Right lobe of liver (tissue), 6 donors: ENCODE results near the gene GBP5. TPM values are rescaled to one million over a fixed set of nuclear protein-coding genes. Genes with fewer than 3 reads are reported as not detected.
"Not testable (repeated sequence)": the region's sequence is repeated elsewhere in the genome, so short reads cannot be mapped to it uniquely, and the experiment has no call there.

ENCODE experiments used
- ATAC-seq, 4 donors: fragments of 200-7000 bp; cut with Tn5 transposase; one replicate each; pipeline ENCODE4 v1.9.1; 2020; ENCODE audit warnings: mild to moderate bottlenecking in 4 of 4, moderate library complexity in 4 of 4
- DNase-seq, 3 donors: peaks; one replicate each; pipeline ENCODE4 v3.0.0-alpha.2; 2020
- H3K27ac ChIP-seq, 3 donors: fragments of 200-600 bp; one replicate each; pipeline ENCODE4 v1.8.0; 2022
- H3K27me3 ChIP-seq, 2 donors: fragments of 200-600 bp; one replicate each; pipeline ENCODE4 v1.8.0; 2022
- H3K36me3 ChIP-seq, 4 donors: fragments of 200-600 bp; sonication (generic) in 1 of 4; one replicate each; pipeline versions ENCODE4 v1.5.1 to v1.8.0; 2017 to 2022; ENCODE audit warnings: control low read depth in 1 of 4
- H3K4me1 ChIP-seq, 4 donors: fragments of 200-600 bp; sonication (generic) in 1 of 4; one replicate each; pipeline versions ENCODE4 v1.5.1 to v1.8.0; 2017 to 2022; ENCODE audit warnings: control low read depth in 1 of 4
- H3K4me3 ChIP-seq, 3 donors: fragments of 200-600 bp; one replicate each; pipeline ENCODE4 v1.8.0; 2022
- H3K9me3 ChIP-seq, 4 donors: fragments of 200-600 bp; sonication (generic) in 1 of 4; one replicate each; pipeline versions ENCODE4 v1.5.1 to v1.8.0; 2017 to 2022; ENCODE audit warnings: control low read depth in 1 of 4
- POLR2A ChIP-seq: fragments of 450-650 bp; IDR thresholded peaks from one replicate; pipeline ENCODE4 v1.6.1; 2017; ENCODE audit warnings: antibody characterized with exemption, mild to moderate bottlenecking
- WGBS: methylation state at CpG from one replicate; pipeline ENCODE4 v1.1.6; 2018; ENCODE audit warnings: low coverage, low lambda C conversion rate; ENCODE audit not compliant: insufficient coverage; ENCODE audit errors: missing lambda C conversion rate; 5-methylcytosine and 5-hydroxymethylcytosine counted together
- intact Hi-C, 2 donors: fragments of 100-400 bp; cut with DNase I; formaldehyde crosslinking; loops; one replicate each; pipeline versions ENCODE4 v1.11.2 to v1.14.1; 2022
- total RNA-seq, 6 experiments: library from RNA; depleted of rRNA in 2 of 6; stranded (reverse); fragments of >200 nt in 2 of 6; fragmentation: NEBNext Ultra II Directional in 3 of 6; extraction: Animal tissue kit (Norgen Biotek cat#: 25700) in 3 of 6; gene quantifications; one replicate each; pipeline versions ENCODE4 v1.1.0 to v1.2.4, GENCODE V29; 2016 to 2023
- TF ChIP-seq, protein P1 (sequence below), 4 donors: fragments of 200-600 bp in 3 of 4; fragments of 450-650 bp in 1 of 4; IDR thresholded peaks; one replicate each; pipeline versions ENCODE4 v1.5.1 to v1.8.0; 2016 to 2022; ENCODE audit warnings: antibody characterized with exemption in 4 of 4, mild to moderate bottlenecking in 2 of 4
- donor health status: DM: no; HTN: yes; CAD: no.
- donor health status: DM: no; HTN: no; CAD: no.
- donor health status: DM: no; HTN: no; CAD: no.
- donor health status: DM: no; HTN: yes; CAD: no.
- donor health status: DM: no; HTN: yes; CAD: no.

The GBP5 gene
- total RNA-seq, 6 experiments from 2014 or later = 0.44 to 5.0 (median 1.5) TPM

DNA sequence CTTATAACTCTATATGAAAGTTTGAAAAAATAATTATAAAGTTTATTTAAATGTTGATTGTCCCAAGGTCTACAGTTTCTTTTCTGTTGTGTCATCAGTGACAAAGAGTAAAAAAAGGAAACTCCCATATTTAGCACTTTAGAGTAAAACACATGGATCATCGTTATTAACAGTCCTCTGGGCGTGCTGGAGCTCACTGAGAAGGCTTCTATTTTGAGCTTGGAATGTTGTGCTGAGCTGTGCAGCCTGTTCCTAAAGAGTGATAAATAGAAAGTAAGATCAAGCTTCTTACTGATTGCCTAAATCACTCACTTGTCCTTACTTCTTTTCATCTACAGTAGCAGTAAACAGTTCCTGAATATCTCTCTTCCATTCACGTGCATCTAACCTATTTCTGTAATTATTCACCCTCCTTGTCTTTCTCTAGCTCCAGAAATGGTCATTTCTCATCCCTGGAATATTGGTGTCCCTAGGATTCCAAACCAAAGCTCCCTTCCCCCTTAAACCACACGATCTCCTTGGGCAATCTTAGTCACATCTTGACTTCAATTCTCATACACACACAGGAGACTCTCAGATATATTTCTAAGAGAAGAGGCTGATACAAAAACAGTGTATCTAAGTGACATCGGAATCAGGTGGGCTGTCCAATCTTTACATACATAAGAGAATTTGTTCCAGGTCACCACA lies 11.9 kb downstream of the GBP5 start:
- intact Hi-C loops = no loop called here
- DNase-seq = no peak
- TF ChIP-seq, protein P1, sequence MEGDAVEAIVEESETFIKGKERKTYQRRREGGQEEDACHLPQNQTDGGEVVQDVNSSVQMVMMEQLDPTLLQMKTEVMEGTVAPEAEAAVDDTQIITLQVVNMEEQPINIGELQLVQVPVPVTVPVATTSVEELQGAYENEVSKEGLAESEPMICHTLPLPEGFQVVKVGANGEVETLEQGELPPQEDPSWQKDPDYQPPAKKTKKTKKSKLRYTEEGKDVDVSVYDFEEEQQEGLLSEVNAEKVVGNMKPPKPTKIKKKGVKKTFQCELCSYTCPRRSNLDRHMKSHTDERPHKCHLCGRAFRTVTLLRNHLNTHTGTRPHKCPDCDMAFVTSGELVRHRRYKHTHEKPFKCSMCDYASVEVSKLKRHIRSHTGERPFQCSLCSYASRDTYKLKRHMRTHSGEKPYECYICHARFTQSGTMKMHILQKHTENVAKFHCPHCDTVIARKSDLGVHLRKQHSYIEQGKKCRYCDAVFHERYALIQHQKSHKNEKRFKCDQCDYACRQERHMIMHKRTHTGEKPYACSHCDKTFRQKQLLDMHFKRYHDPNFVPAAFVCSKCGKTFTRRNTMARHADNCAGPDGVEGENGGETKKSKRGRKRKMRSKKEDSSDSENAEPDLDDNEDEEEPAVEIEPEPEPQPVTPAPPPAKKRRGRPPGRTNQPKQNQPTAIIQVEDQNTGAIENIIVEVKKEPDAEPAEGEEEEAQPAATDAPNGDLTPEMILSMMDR (IDR thresholded peaks at IDR 0.05) = no peak
- no peak for TF ChIP-seq POLR2A
- ATAC-seq = peak; percentile 36 to 66 (median 52)
- H3K9me3 ChIP-seq = no peaks in the 10 kb centered on the region
- no peaks in the 10 kb centered on the region for H3K4me1 ChIP-seq
- no peak overlapping the region for H3K4me3 ChIP-seq
- 48% methylated on average over 5 of the region's 5 CpGs for WGBS
- H3K27ac ChIP-seq = peak overlapping the region in 2 of 3 donors; percentile 5 to 26
- no peaks in the 10 kb centered on the region for H3K36me3 ChIP-seq
- no peaks in the 10 kb centered on the region for H3K27me3 ChIP-seq

DNA sequence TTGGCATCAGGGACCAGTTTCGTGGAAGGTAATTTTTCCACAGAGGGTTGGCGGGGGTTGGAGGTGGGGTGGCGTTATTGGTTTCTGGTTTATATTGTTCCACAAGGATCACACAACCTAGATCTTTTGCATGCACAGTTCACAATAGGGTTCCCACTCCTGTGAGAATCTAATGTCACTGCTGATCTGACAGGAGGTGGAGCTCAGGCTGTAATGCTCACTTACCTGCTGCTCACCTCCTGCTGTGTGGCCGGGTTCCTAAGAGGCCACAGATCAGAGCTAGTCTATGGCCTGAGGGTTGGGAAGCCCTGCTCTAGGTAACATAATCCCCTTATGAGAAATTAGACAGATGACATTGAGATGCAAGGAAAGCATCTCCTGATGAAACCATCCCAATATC lies 12.6 kb downstream of the GBP5 start:
- no peak overlapping the region for H3K4me3 ChIP-seq
- DNase-seq (no peak), ATAC-seq (no peak)
- no peaks in the 10 kb centered on the region for H3K4me1 ChIP-seq
- WGBS = 57% methylated on average over 1 of the region's 4 CpGs
- intact Hi-C loops = no loop called here
- TF ChIP-seq, protein P1 (IDR thresholded peaks at IDR 0.05) = no peak
- TF ChIP-seq POLR2A = no peak
- peak overlapping the region in 1 of 3 donors; percentile 20 for H3K27ac ChIP-seq
- H3K9me3 ChIP-seq = no peaks in the 10 kb centered on the region
- no peaks in the 10 kb centered on the region for H3K36me3 ChIP-seq
- no peaks in the 10 kb centered on the region for H3K27me3 ChIP-seq

DNA sequence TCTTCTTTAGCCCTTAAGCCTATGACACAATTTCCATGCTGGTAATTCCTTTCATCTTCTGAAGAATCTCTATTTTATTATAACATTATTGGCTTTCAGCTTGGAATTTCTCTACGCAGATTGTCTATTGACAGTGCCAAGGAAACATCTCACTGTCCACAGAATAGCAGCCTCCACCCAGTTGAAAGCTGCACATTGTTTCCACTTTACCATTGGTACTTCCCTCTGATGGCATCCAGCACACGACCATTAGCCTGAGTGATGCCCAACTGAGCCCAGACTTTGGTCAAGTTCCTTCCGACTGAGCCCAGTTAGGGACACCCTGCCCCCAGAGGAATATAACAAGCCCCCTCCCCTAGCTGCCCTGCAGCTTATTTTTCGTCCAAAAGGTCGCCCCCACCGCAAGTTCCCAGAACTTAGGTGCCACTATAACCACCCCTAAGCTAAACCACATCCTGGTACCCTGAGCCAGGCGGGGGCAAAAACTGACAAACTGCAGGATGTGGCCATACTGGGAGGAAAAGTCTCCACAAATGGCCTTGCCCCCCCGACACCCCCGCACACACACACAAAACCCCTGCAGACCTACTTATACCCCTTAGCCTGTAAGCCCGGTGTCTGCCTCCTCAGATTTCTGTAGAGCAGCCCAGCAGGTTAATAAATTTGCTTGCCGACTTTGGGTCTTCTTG lies 13.2 kb downstream of the GBP5 start:
- DNase-seq = no peak
- TF ChIP-seq, protein P1 (IDR thresholded peaks at IDR 0.05) = no peak
- TF ChIP-seq POLR2A = no peak
- Histone ChIP-seq H3K9me3 (no peaks in the 10 kb centered on the region), H3K27ac (no peak overlapping the region), H3K27me3 (no peaks in the 10 kb centered on the region), H3K4me3 (no peak overlapping the region), H3K4me1 (no peaks in the 10 kb centered on the region), H3K36me3 (no peaks in the 10 kb centered on the region)
- intact Hi-C loops = no loop called here
- peak in 1 of 4 donors; percentile 45 for ATAC-seq
- 71% methylated on average over 10 of the region's 11 CpGs for WGBS

GRCh38 chr1:89257041-89257440 lies 15.6 kb downstream of the GBP5 start:
- TF ChIP-seq POLR2A = no peak
- H3K9me3 ChIP-seq = no peaks in the 10 kb centered on the region
- 83% methylated on average over 2 of the region's 2 CpGs for WGBS
- no peak for DNase-seq
- H3K4me3 ChIP-seq = no peak overlapping the region
- no peaks in the 10 kb centered on the region for H3K27me3 ChIP-seq
- no peak overlapping the region for H3K27ac ChIP-seq
- H3K4me1 ChIP-seq = no peaks in the 10 kb centered on the region
- ATAC-seq = no peak
- no peaks in the 10 kb centered on the region for H3K36me3 ChIP-seq
- intact Hi-C loops = no loop called here

- ATAC-seq, H3K4me3 ChIP-seq, H3K27ac ChIP-seq, H3K4me1 ChIP-seq, H3K27me3 ChIP-seq, DNase-seq, intact Hi-C loops, H3K36me3 ChIP-seq, H3K9me3 ChIP-seq: not testable (repeated sequence)
- WGBS = 88% methylated on average over 8 of the region's 8 CpGs
Observed at GRCh38 chr1:89255581-89255980, 17.1 kb downstream of the GBP5 start.
